ENCODE measurements around the gene CILP. TPM values are rescaled to one million over a fixed set of nuclear protein-coding genes. Genes with fewer than 3 reads are reported as not detected.

CILP gene
- total and polyA plus RNA-seq, 2 experiments from 2014 or later = 0.03 TPM; not detected in 1

- H3K27ac ChIP-seq (ENCODE audit: low read depth) = peak overlapping the region; percentile 66; the same call in 1 of the 2 replicates
- Mint-ChIP-seq H3K27ac (no peak overlapping the region), H3K27me3 (ENCODE audit: insufficient read depth, low read depth, poor library complexity) (no peaks in the 10 kb centered on the region), H3K36me3 (ENCODE audit: low read depth) (peaks cover 41% of the 10 kb centered on the region), H3K4me1 (no peaks in the 10 kb centered on the region), H3K4me3 (no peak overlapping the region), H3K9me3 (no peaks in the 10 kb centered on the region)
- no peak overlapping the region for H2AFZ ChIP-seq
- no peak overlapping the region for H3K4me3 ChIP-seq
- peaks cover 9% of the 10 kb centered on the region for H4K20me1 ChIP-seq (replicated peaks; ENCODE audit: insufficient read depth)
- no peak for ATAC-seq
- no peak for DNase-seq (ENCODE audit: low spot score)
- H3K9me2 ChIP-seq (ENCODE audit: insufficient read depth) = no peaks in the 10 kb centered on the region
- H3K4me1 ChIP-seq (ENCODE audit: insufficient read depth) = no peaks in the 10 kb centered on the region
- H3K36me3 ChIP-seq (ENCODE audit: insufficient read depth) = peaks cover 34% of the 10 kb centered on the region
- no peaks in the 10 kb centered on the region for H3K27me3 ChIP-seq (ENCODE audit: insufficient read depth)
- H3K4me2 ChIP-seq = no peak overlapping the region
- 0 out of 2 replicates have a peak, but pooled peaks cover 3% of the 10 kb centered on the region for H3F3A ChIP-seq (replicated peaks; ENCODE audit: low read depth)
- H3K79me2 ChIP-seq (replicated peaks; ENCODE audit: insufficient read depth) = peaks cover 26% of the 10 kb centered on the region
- no peak for TF ChIP-seq STAT1 (IDR thresholded peaks at IDR 0.05; ENCODE audit: unreplicated experiment)
- TF ChIP-seq, protein P1, sequence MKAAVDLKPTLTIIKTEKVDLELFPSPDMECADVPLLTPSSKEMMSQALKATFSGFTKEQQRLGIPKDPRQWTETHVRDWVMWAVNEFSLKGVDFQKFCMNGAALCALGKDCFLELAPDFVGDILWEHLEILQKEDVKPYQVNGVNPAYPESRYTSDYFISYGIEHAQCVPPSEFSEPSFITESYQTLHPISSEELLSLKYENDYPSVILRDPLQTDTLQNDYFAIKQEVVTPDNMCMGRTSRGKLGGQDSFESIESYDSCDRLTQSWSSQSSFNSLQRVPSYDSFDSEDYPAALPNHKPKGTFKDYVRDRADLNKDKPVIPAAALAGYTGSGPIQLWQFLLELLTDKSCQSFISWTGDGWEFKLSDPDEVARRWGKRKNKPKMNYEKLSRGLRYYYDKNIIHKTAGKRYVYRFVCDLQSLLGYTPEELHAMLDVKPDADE (IDR thresholded peaks at IDR 0.05) = no peak
- TF ChIP-seq, protein P2, sequence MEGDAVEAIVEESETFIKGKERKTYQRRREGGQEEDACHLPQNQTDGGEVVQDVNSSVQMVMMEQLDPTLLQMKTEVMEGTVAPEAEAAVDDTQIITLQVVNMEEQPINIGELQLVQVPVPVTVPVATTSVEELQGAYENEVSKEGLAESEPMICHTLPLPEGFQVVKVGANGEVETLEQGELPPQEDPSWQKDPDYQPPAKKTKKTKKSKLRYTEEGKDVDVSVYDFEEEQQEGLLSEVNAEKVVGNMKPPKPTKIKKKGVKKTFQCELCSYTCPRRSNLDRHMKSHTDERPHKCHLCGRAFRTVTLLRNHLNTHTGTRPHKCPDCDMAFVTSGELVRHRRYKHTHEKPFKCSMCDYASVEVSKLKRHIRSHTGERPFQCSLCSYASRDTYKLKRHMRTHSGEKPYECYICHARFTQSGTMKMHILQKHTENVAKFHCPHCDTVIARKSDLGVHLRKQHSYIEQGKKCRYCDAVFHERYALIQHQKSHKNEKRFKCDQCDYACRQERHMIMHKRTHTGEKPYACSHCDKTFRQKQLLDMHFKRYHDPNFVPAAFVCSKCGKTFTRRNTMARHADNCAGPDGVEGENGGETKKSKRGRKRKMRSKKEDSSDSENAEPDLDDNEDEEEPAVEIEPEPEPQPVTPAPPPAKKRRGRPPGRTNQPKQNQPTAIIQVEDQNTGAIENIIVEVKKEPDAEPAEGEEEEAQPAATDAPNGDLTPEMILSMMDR (conservative IDR thresholded peaks at IDR 0.05; ENCODE audit: low read depth in 2 of 2) = no peak
- TF ChIP-seq ZNF114 (CRISPR knock-in tag; IDR thresholded peaks at IDR 0.05) = no peak
- no peak for TF ChIP-seq EZH2 (IDR thresholded peaks at IDR 0.05; ENCODE audit: low read depth, unreplicated experiment)
- no peak for TF ChIP-seq POLR2AphosphoS5 (IDR thresholded peaks at IDR 0.05; ENCODE audit: low read depth)
- TF ChIP-seq NANOG (IDR thresholded peaks at IDR 0.05; ENCODE audit: borderline replicate concordance) = no peak
- TF ChIP-seq EZH2phosphoT487 (IDR thresholded peaks at IDR 0.05; ENCODE audit: unreplicated experiment) = no peak
- no peak for TF ChIP-seq ZNF331 (CRISPR knock-in tag; IDR thresholded peaks at IDR 0.05; ENCODE audit: low read depth)
- no peak for TF ChIP-seq REST (IDR thresholded peaks at IDR 0.05; ENCODE audit: unreplicated experiment)
- TF ChIP-seq JUNB (IDR thresholded peaks at IDR 0.05; ENCODE audit: unreplicated experiment) = no peak
- TF ChIP-seq ZNF462 (CRISPR knock-in tag; IDR thresholded peaks at IDR 0.05) = no peak
Measured at GRCh38 chr15:65176056-65176455, 35.2 kb downstream of the CILP start.
